ENCODE data around the gene PXYLP1. TPM values are rescaled to one million over a fixed set of nuclear protein-coding genes. Genes with fewer than 3 reads are reported as not detected.
"Not testable (repeated sequence)": the region's sequence is repeated elsewhere in the genome, so short reads cannot be mapped to it uniquely, and the experiment has no call there.

Gene PXYLP1, protein sequence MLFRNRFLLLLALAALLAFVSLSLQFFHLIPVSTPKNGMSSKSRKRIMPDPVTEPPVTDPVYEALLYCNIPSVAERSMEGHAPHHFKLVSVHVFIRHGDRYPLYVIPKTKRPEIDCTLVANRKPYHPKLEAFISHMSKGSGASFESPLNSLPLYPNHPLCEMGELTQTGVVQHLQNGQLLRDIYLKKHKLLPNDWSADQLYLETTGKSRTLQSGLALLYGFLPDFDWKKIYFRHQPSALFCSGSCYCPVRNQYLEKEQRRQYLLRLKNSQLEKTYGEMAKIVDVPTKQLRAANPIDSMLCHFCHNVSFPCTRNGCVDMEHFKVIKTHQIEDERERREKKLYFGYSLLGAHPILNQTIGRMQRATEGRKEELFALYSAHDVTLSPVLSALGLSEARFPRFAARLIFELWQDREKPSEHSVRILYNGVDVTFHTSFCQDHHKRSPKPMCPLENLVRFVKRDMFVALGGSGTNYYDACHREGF
- total RNA-seq, result 24.2 TPM

- DNase-seq, result peak; percentile 67
These were observed at the start of gene PXYLP1 for GRCh38 chr3:141231101-141231951. TSS of gene PXYLP1 (plus strand) at chr3:141231825. CDS start at chr3:141260176, 28,351 bp downstream.

DNA sequence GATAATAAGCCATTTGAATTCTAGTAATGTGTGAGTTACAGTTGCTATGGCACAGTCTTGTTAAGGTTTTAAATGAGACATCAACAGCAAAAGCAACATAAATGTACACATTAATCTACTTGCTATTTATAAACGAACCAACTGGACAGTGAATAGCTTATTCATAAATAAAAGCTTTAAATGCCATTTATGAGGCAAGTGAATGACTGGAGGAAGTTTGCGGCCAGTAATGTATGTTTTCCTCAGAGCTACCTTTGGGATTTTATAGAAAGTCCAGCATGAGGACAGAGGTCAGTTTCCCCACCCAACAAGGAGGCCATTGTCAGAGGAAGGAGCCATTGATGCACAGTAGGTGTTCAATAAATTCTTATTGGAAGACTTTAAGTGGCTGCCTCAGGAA, 48.0 kb upstream of the PXYLP1 start:
- DNase-seq, result no peak

- no peak for DNase-seq
These were observed 47.2 kb upstream of the PXYLP1 start for GRCh38 chr3:141184430-141184829.

GRCh38 chr3:141191097-141191749, 40.4 kb upstream of the PXYLP1 start:
- no peak for DNase-seq

- peak; percentile 90 for DNase-seq
These were observed 39.3 kb upstream of the PXYLP1 start for GRCh38 chr3:141192345-141192744.

GRCh38 chr3:141193066-141193830, 38.4 kb upstream of the PXYLP1 start:
- DNase-seq, result no peak

- no peak for DNase-seq
These were observed 30.5 kb upstream of the PXYLP1 start for GRCh38 chr3:141201122-141201521.

GRCh38 chr3:141202682-141203081, 28.9 kb upstream of the PXYLP1 start:
- DNase-seq, result no peak

DNA sequence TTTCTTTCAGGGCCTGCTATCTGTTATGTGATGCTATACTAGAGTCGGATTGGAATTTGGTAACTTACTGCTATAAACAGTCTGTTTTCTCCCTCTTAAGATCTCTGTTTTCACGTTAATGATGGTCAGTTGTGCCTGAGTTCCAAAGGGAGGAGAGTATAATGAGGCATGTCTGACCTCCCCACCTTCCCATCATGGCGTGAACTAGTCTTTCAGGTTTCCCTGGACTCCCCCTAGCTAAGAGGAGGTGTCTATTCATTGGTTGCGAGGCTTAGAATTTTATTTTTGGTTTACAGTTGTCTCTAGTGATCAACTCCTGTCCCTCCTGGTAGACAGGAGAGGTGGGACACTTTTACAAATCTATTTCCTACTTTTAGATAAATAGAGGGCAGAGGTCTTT, 27.8 kb upstream of the PXYLP1 start:
- DNase-seq, result no peak

GRCh38 chr3:141204343-141204742, 27.3 kb upstream of the PXYLP1 start:
- no peak for DNase-seq

GRCh38 chr3:141211306-141211705, 20.3 kb upstream of the PXYLP1 start:
- not testable (repeated sequence) for DNase-seq

GRCh38 chr3:141212101-141212500, 19.5 kb upstream of the PXYLP1 start:
- DNase-seq, result no peak

GRCh38 chr3:141212555-141212954, 19.1 kb upstream of the PXYLP1 start:
- DNase-seq, result no peak

- no peak for DNase-seq
These were observed 14.7 kb upstream of the PXYLP1 start for GRCh38 chr3:141216975-141217374.

DNA sequence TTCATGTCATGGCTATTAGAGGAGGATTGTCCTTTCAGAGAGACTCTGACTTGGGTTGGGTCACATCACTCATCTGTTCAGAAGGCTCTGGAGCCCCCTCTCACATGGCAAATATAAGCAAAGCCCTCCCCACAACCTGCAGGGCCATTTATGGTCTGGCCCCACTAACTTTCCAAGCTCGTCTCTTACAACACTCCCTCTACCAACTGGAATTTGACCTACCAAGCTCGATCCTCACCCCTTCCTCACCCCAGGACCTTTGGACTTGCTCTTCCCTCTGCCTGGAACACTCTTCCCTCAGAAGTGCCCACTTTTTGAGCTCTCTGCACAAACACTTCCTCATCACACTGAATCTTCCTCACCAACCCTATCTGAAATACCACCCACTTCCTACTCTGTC, 14.2 kb upstream of the PXYLP1 start:
- no peak for DNase-seq

GRCh38 chr3:141218162-141218835, 13.3 kb upstream of the PXYLP1 start:
- DNase-seq, result no peak

DNA sequence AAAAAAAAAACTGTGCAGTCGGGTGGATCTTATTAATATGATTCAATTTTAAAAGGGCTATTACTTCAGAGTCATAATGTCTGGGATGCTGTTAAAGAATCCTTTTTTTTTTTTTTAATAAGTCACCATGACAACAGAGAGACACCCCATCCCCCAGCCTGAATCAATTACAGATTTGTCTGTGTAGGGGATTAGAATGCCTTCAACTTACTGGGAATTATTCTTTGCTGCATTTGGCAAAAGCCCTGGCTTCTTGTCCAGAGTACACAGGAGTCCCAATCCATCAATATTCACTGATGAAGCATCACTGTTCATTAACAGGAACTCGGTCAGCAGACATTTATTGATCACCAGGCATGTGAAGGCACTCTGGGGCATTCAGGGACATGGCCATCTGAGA, 12.7 kb upstream of the PXYLP1 start:
- DNase-seq, result no peak

DNA sequence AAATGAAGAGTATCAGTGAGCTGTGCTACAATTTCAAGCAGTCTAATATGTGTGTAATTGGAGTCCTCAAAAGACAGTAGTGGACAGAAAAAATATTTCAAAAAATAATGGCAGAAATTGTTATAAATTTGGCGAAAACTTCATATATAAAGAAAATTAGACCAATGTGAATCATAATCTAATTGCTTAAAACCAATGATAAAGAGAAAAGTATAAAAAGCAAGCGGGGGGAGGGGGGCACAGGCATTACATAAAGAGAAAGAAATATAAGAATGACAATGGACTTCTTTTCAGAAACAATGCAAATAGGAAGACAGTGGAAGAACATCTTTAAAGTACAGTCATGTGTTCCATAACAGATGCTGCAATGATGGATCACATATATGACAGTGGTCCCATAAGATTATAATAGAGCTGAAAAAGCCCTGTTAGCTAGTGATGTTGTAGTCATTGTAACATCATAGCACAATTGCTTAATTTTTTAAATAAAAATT, 7.9 kb upstream of the PXYLP1 start:
- no peak for DNase-seq

DNA sequence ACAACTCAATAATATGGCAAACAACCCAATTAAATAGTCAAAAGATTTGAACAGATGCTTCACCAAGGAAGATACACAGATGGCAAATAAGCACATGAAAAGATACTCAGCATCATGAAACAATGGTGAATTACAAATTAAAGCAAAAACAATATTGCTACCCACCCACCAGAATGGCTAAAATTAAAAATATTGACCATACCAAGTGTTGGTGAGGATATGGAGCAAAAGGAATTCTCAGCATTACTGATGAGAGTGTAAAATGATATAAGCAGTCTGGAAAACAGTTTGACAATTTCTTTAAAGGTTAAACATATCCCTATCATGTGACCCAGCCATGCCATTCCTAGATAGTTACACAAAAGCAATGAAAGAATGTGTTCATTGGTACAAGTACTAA, 5.7 kb upstream of the PXYLP1 start:
- DNase-seq, result no peak

DNA sequence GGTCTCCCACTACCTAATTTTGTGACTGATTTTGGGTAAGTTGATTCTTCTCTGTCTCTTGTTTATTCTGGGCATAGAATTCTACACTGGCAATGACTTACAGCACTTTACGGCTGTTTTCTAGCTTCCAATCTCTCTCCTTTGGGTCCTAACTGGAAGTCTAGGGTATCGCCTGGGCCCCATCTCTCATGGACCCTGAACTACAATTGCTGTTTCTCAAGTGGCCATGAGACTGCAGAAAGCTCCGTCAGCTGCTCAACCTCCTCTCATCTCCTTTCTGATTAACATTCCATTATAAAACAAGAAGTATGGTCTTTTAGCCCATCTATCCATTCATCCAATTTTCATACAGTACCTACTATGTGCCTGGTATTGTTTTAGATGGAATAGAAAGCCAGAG, 4.4 kb upstream of the PXYLP1 start:
- no peak for DNase-seq

DNA sequence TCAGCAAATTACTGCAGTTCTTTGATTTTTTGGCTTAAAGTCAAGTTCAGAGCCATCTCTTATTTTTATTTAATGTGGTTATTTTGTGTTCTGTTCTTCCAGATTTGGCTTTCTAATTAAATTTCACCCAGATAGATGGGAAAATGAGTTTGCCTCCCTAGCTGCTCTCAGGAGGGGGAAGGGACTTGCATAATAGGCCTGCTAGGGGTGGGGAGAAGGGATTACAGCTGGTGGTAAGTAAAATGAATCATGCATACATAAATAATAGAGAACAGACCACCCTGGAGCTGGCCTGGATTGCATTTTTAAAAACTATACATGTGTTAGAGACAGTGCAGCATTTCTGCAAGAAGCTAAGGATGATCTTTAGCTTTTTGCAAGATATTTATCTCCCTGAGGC, 3.9 kb upstream of the PXYLP1 start:
- peak; percentile 85 for DNase-seq
